GM23338 (cell line): ENCODE measurements around the gene RNF215. TPM values are rescaled to one million over a fixed set of nuclear protein-coding genes. Genes with fewer than 3 reads are reported as not detected.

Experiments used
- ATAC-seq: fragments of 200-7000 bp; cut with Tn5 transposase; 3 replicates; pipeline ENCODE4 v1.9.1; 2020
- DNase-seq: peaks from one replicate; pipeline ENCODE4 v3.0.0-alpha.2; 2015; ENCODE audit warnings: low spot score
- H2AFZ ChIP-seq: fragments of 200-600 bp; sonication (generic); 2 replicates; pipeline ENCODE4 v1.8.0; 2016; ENCODE audit warnings: antibody characterized with exemption, mild to moderate bottlenecking, moderate library complexity
- H3F3A ChIP-seq: fragments of 200-600 bp; sonication (generic); replicated peaks from 2 replicates; pipeline ENCODE4 v1.8.0; 2017; ENCODE audit warnings: antibody characterized with exemption, mixed run types, low read depth
- H3K27ac ChIP-seq: fragments of 200-600 bp; sonication (generic); 2 replicates; pipeline ENCODE4 v1.6.1; 2016; ENCODE audit warnings: low read depth
- H3K27me3 ChIP-seq: fragments of 200-600 bp; sonication (generic); 2 replicates; pipeline ENCODE4 v1.8.0; 2016; ENCODE audit warnings: mild to moderate bottlenecking, mixed run types, moderate library complexity; ENCODE audit not compliant: insufficient read depth
- H3K36me3 ChIP-seq: fragments of 200-600 bp; sonication (generic); 2 replicates; pipeline ENCODE4 v1.8.0; 2016; ENCODE audit warnings: mild to moderate bottlenecking; ENCODE audit not compliant: insufficient read depth
- H3K4me1 ChIP-seq: fragments of 200-600 bp; sonication (generic); 2 replicates; pipeline ENCODE4 v1.8.0; 2016; ENCODE audit warnings: mild to moderate bottlenecking, moderate library complexity; ENCODE audit not compliant: insufficient read depth
- H3K4me2 ChIP-seq: fragments of 200-600 bp; sonication (generic); 2 replicates; pipeline ENCODE4 v1.7.1; 2017; ENCODE audit warnings: mixed run types
- H3K4me3 ChIP-seq: fragments of 200-600 bp; sonication (generic); 2 replicates; pipeline ENCODE4 v1.6.1; 2016; ENCODE audit warnings: mixed run types
- H3K79me2 ChIP-seq: fragments of 200-600 bp; sonication (generic); replicated peaks from 2 replicates; pipeline ENCODE4 v1.8.0; 2017; ENCODE audit warnings: mild to moderate bottlenecking; ENCODE audit not compliant: insufficient read depth
- H3K9me2 ChIP-seq: fragments of 200-600 bp; sonication (generic); 2 replicates; pipeline ENCODE4 v1.8.0; 2017; ENCODE audit not compliant: insufficient read depth
- H4K20me1 ChIP-seq: fragments of 200-600 bp; sonication (generic); replicated peaks from 2 replicates; pipeline ENCODE4 v1.8.0; 2017; ENCODE audit warnings: mild to moderate bottlenecking; ENCODE audit not compliant: insufficient read depth
- H3K27ac Mint-ChIP-seq: 2 replicates; pipeline ENCODE4 v1.8.0; 2020; ENCODE audit warnings: inconsistent platforms, mild to moderate bottlenecking, moderate library complexity, mixed read lengths
- H3K27me3 Mint-ChIP-seq: 3 replicates; pipeline ENCODE4 v1.8.0; 2022; ENCODE audit warnings: low read depth, mild to moderate bottlenecking, moderate library complexity, mixed read lengths, inconsistent platforms; ENCODE audit not compliant: insufficient read depth, poor library complexity
- H3K36me3 Mint-ChIP-seq: 3 replicates; pipeline ENCODE4 v1.8.0; 2021; ENCODE audit warnings: low read depth, mild to moderate bottlenecking, inconsistent platforms, moderate library complexity, mixed read lengths
- H3K4me1 Mint-ChIP-seq: 3 replicates; pipeline ENCODE4 v1.8.0; 2020; ENCODE audit warnings: mild to moderate bottlenecking, inconsistent platforms, mixed read lengths
- H3K4me3 Mint-ChIP-seq: 3 replicates; pipeline ENCODE4 v1.8.0; 2021; ENCODE audit warnings: moderate library complexity, mild to moderate bottlenecking, inconsistent platforms, mixed read lengths
- H3K9me3 Mint-ChIP-seq: 3 replicates; pipeline ENCODE4 v1.8.0; 2020; ENCODE audit warnings: moderate library complexity, mild to moderate bottlenecking, inconsistent platforms, mixed read lengths
- CTCF ChIP-seq, 2 experiments: fragments of 200-600 bp in 1 of 2; sonication (generic) in 1 of 2; conservative IDR thresholded peaks; 2 replicates each; pipeline versions ENCODE4 v1.5.1 to v1.6.1; 2016 to 2017; ENCODE audit warnings: antibody characterized with exemption in 2 of 2, low read depth in 2 of 2, mild to moderate bottlenecking in 2 of 2, moderate library complexity in 1 of 2
- ETS1 ChIP-seq: IDR thresholded peaks from 2 replicates; pipeline ENCODE4 v1.6.1; 2016; ENCODE audit warnings: antibody characterized with exemption
- POLR2AphosphoS5 ChIP-seq: IDR thresholded peaks from 2 replicates; pipeline ENCODE4 v1.6.1; 2016; ENCODE audit warnings: antibody characterized with exemption, low read depth
- REST ChIP-seq: IDR thresholded peaks from one replicate; pipeline ENCODE4 v1.6.1; 2018; ENCODE audit warnings: antibody characterized with exemption; ENCODE audit not compliant: unreplicated experiment
- ZNF462 ChIP-seq: fragments of 250-450 bp; sonication (Bioruptor Pico); IDR thresholded peaks from 2 replicates; pipeline ENCODE4 v1.5.0; 2020; ENCODE audit warnings: mild to moderate bottlenecking, moderate library complexity
- polyA plus RNA-seq: library from polyadenylated mRNA; unstranded; fragments of >200 nt; fragmentation: Nextera tagmentation; extraction: Ambion mirVana; gene quantifications from 2 replicates; pipeline ENCODE4 v1.2.1, GENCODE V29; 2016
- total RNA-seq: library from RNA; depleted of rRNA; stranded (reverse); fragments of >200 nt; shearing (Covaris generic); gene quantifications from 2 replicates; pipeline ENCODE4 v1.2.3, GENCODE V29; 2014

RNF215 gene
- total and polyA plus RNA-seq, 2 experiments from 2014 or later, result 3.3 to 13.9 TPM

GRCh38 chr22:30390974-30391691 lies 3.9 kb upstream of the RNF215 start:
- peak; percentile 87 to 94 for TF ChIP-seq CTCF (conservative IDR thresholded peaks at IDR 0.05; ENCODE audit: low read depth in 2 of 2)
- TF ChIP-seq REST, result no peak
- Mint-ChIP-seq H3K27ac (no peak overlapping the region), H3K36me3 (peaks cover 4% of the 10 kb centered on the region), H3K27me3 (peaks cover 25% of the 10 kb centered on the region), H3K4me1 (peaks cover 28% of the 10 kb centered on the region), H3K9me3 (peaks cover 16% of the 10 kb centered on the region), H3K4me3 (no peak overlapping the region)
- no peaks in the 10 kb centered on the region for H3K9me2 ChIP-seq
- H3K4me2 ChIP-seq, result no peak overlapping the region
- peak overlapping the region; percentile 83; the same call in 1 of the 2 replicates for H2AFZ ChIP-seq
- DNase-seq, result peak; percentile 87
- H3K36me3 ChIP-seq, result no peaks in the 10 kb centered on the region
- H3K79me2 ChIP-seq, result no peaks in the 10 kb centered on the region
- H4K20me1 ChIP-seq, result no peaks in the 10 kb centered on the region
- H3K4me1 ChIP-seq, result peaks cover 17% of the 10 kb centered on the region
- peaks cover 12% of the 10 kb centered on the region for H3K27me3 ChIP-seq
- H3K27ac ChIP-seq, result no peak overlapping the region
- H3F3A ChIP-seq, result no peaks in the 10 kb centered on the region
- ATAC-seq, result peak; percentile 19
- no peak overlapping the region for H3K4me3 ChIP-seq

- H3K79me2 ChIP-seq, result no peaks in the 10 kb centered on the region
- peak overlapping the region; percentile 90 for H3K4me2 ChIP-seq
- DNase-seq, result no peak
- no peak for ATAC-seq
- peaks cover 12% of the 10 kb centered on the region for H3K4me1 Mint-ChIP-seq
- H4K20me1 ChIP-seq, result no peaks in the 10 kb centered on the region
- H3K27ac ChIP-seq, result no peak overlapping the region
- peaks cover 9% of the 10 kb centered on the region for H3K27me3 Mint-ChIP-seq
- H3K4me1 ChIP-seq, result peaks cover 5% of the 10 kb centered on the region
- peaks cover 16% of the 10 kb centered on the region for H3K9me3 Mint-ChIP-seq
- H3K36me3 ChIP-seq, result no peaks in the 10 kb centered on the region
- H3K4me3 Mint-ChIP-seq, result peak overlapping the region; percentile 87
- H3F3A ChIP-seq, result no peaks in the 10 kb centered on the region
- H2AFZ ChIP-seq, result peak overlapping the region; percentile 91
- H3K27ac Mint-ChIP-seq, result peak overlapping the region; percentile 59; the same call in 1 of the 2 replicates
- peaks cover 10% of the 10 kb centered on the region for H3K36me3 Mint-ChIP-seq
- no peaks in the 10 kb centered on the region for H3K9me2 ChIP-seq
- H3K27me3 ChIP-seq, result no peaks in the 10 kb centered on the region
- peak overlapping the region; percentile 73 for H3K4me3 ChIP-seq
- TF ChIP-seq ZNF462 (CRISPR knock-in tag) (no peak), POLR2AphosphoS5 (no peak), ETS1 (no peak)
Observed at GRCh38 chr22:30386608-30386959, 627 bp downstream of the RNF215 start.
